ENCODE measurements around the gene EP300. TPM values are rescaled to one million over a fixed set of nuclear protein-coding genes. Genes with fewer than 3 reads are reported as not detected.
"Not testable (repeated sequence)": the region's sequence is repeated elsewhere in the genome, so short reads cannot be mapped to it uniquely, and the experiment has no call there.

Gene EP300
- total RNA-seq, 2 donors from 2014 or later = 92.0 to 106 TPM

- no peak overlapping the region for H3K27ac Mint-ChIP-seq
- DNase-seq (ENCODE audit: low spot score) = no peak
Observed at GRCh38 chr22:41146573-41146972, 54.2 kb downstream of the EP300 start.

GRCh38 chr22:41147722-41148121 lies 55.3 kb downstream of the EP300 start:
- ATAC-seq = no peak
- H3K36me3 Mint-ChIP-seq = peaks cover 33% of the 10 kb centered on the region
- no peak for DNase-seq (ENCODE audit: low spot score)
- H3K27ac Mint-ChIP-seq = no peak overlapping the region
- H3K27me3 Mint-ChIP-seq = no peaks in the 10 kb centered on the region
- H3K4me3 Mint-ChIP-seq = no peak overlapping the region
- peaks cover 0 to 7% of the 10 kb centered on the region in 2 donors for H3K4me1 Mint-ChIP-seq (ENCODE audit: low read depth in 2 of 2)
- H3K9me3 Mint-ChIP-seq = no peaks in the 10 kb centered on the region

More at GRCh38 chr22:41146573-41146972, 54.2 kb downstream of the EP300 start:
- Mint-ChIP-seq H3K36me3 (peaks cover 36% of the 10 kb centered on the region), H3K4me3 (no peak overlapping the region), H3K4me1 (ENCODE audit: low read depth in 2 of 2) (peaks cover 0 to 7% of the 10 kb centered on the region in 2 donors), H3K27me3 (no peaks in the 10 kb centered on the region), H3K9me3 (no peaks in the 10 kb centered on the region)
- no peak for ATAC-seq

GRCh38 chr22:41152902-41153301 lies 60.5 kb downstream of the EP300 start:
- no peak overlapping the region for H3K27ac Mint-ChIP-seq
- H3K36me3 Mint-ChIP-seq = peaks cover 54% of the 10 kb centered on the region
- no peaks in the 10 kb centered on the region for H3K27me3 Mint-ChIP-seq
- no peak for ATAC-seq
- no peak for DNase-seq (ENCODE audit: low spot score)
- H3K4me1 Mint-ChIP-seq (ENCODE audit: low read depth in 2 of 2) = peaks cover 0 to 7% of the 10 kb centered on the region in 2 donors
- no peak overlapping the region for H3K4me3 Mint-ChIP-seq
- no peaks in the 10 kb centered on the region for H3K9me3 Mint-ChIP-seq

GRCh38 chr22:41157083-41157482 lies 64.7 kb downstream of the EP300 start:
- peaks cover 0 to 5% of the 10 kb centered on the region in 2 donors for H3K4me1 Mint-ChIP-seq (ENCODE audit: low read depth in 2 of 2)
- ATAC-seq (no peak), DNase-seq (ENCODE audit: low spot score) (no peak)
- H3K27ac Mint-ChIP-seq = no peak overlapping the region
- peaks cover 41% of the 10 kb centered on the region for H3K36me3 Mint-ChIP-seq
- H3K4me3 Mint-ChIP-seq = no peak overlapping the region
- no peaks in the 10 kb centered on the region for H3K27me3 Mint-ChIP-seq
- no peaks in the 10 kb centered on the region for H3K9me3 Mint-ChIP-seq

GRCh38 chr22:41169157-41169556 lies 76.8 kb downstream of the EP300 start:
- Mint-ChIP-seq H3K36me3 (peaks cover 37% of the 10 kb centered on the region), H3K27ac (peak overlapping the region in 1 of 2 donors; percentile 4)

GRCh38 chr22:41171996-41172395 lies 79.6 kb downstream of the EP300 start:
- H3K36me3 Mint-ChIP-seq = peaks cover 37% of the 10 kb centered on the region
- no peak for DNase-seq (ENCODE audit: low spot score)
- H3K4me1 Mint-ChIP-seq (ENCODE audit: low read depth in 2 of 2) = peaks cover 0 to 2% of the 10 kb centered on the region in 2 donors
- H3K27me3 Mint-ChIP-seq = no peaks in the 10 kb centered on the region
- no peak overlapping the region for H3K4me3 Mint-ChIP-seq
- H3K27ac Mint-ChIP-seq = no peak overlapping the region
- H3K9me3 Mint-ChIP-seq = no peaks in the 10 kb centered on the region
- ATAC-seq = no peak

More at GRCh38 chr22:41169157-41169556, 76.8 kb downstream of the EP300 start:
- Mint-ChIP-seq H3K9me3 (no peaks in the 10 kb centered on the region), H3K4me3 (no peak overlapping the region), H3K27me3 (no peaks in the 10 kb centered on the region), H3K4me1 (ENCODE audit: low read depth in 2 of 2) (no peaks in the 10 kb centered on the region)
- ATAC-seq (no peak), DNase-seq (ENCODE audit: low spot score) (no peak)

- Mint-ChIP-seq H3K4me3 (no peak overlapping the region), H3K9me3 (no peaks in the 10 kb centered on the region), H3K36me3 (peaks cover 14% of the 10 kb centered on the region), H3K27me3 (no peaks in the 10 kb centered on the region), H3K27ac (no peak overlapping the region), H3K4me1 (ENCODE audit: low read depth in 2 of 2) (peaks cover 0 to 2% of the 10 kb centered on the region in 2 donors)
- DNase-seq (ENCODE audit: low spot score) = no peak
- ATAC-seq = no peak
Observed at GRCh38 chr22:41175546-41175945, 83.2 kb downstream of the EP300 start.

GRCh38 chr22:41177040-41177621 lies 84.7 kb downstream of the EP300 start:
- H3K4me1 Mint-ChIP-seq (ENCODE audit: low read depth in 2 of 2) = peaks cover 0 to 8% of the 10 kb centered on the region in 2 donors
- no peak overlapping the region for H3K27ac Mint-ChIP-seq
- ATAC-seq (peak in 1 of 2 donors; percentile 36), DNase-seq (ENCODE audit: low spot score) (no peak)
- H3K9me3 Mint-ChIP-seq = no peaks in the 10 kb centered on the region
- H3K27me3 Mint-ChIP-seq = no peaks in the 10 kb centered on the region
- peaks cover 13% of the 10 kb centered on the region for H3K36me3 Mint-ChIP-seq
- H3K4me3 Mint-ChIP-seq = no peak overlapping the region

GRCh38 chr22:41177622-41178424 lies 85.4 kb downstream of the EP300 start:
- Mint-ChIP-seq H3K27me3 (no peaks in the 10 kb centered on the region), H3K4me1 (ENCODE audit: low read depth in 2 of 2) (peaks cover 0 to 8% of the 10 kb centered on the region in 2 donors)

GRCh38 chr22:41178425-41178975 lies 86.1 kb downstream of the EP300 start:
- Mint-ChIP-seq H3K27ac (no peak overlapping the region), H3K4me3 (no peak overlapping the region), H3K4me1 (ENCODE audit: low read depth in 2 of 2) (peaks cover 0 to 8% of the 10 kb centered on the region in 2 donors), H3K9me3 (no peaks in the 10 kb centered on the region), H3K36me3 (peaks cover 2% of the 10 kb centered on the region), H3K27me3 (no peaks in the 10 kb centered on the region)
- DNase-seq (ENCODE audit: low spot score) (no peak), ATAC-seq (no peak)

More at GRCh38 chr22:41177622-41178424, 85.4 kb downstream of the EP300 start:
- no peak overlapping the region for H3K27ac Mint-ChIP-seq
- H3K36me3 Mint-ChIP-seq = peaks cover 8% of the 10 kb centered on the region
- H3K4me3 Mint-ChIP-seq = no peak overlapping the region
- peak in 1 of 2 donors; percentile 48 for ATAC-seq
- DNase-seq (ENCODE audit: low spot score) = no peak
- H3K9me3 Mint-ChIP-seq = no peaks in the 10 kb centered on the region

GRCh38 chr22:41180362-41180761 lies 88.0 kb downstream of the EP300 start:
- H3K36me3 Mint-ChIP-seq; H3K27ac Mint-ChIP-seq; H3K9me3 Mint-ChIP-seq; ATAC-seq; H3K27me3 Mint-ChIP-seq; H3K4me3 Mint-ChIP-seq; H3K4me1 Mint-ChIP-seq (ENCODE audit: low read depth in 2 of 2); DNase-seq (ENCODE audit: low spot score): not testable (repeated sequence)

GRCh38 chr22:41180926-41181325 lies 88.5 kb downstream of the EP300 start:
- Mint-ChIP-seq H3K9me3 (no peaks in the 10 kb centered on the region), H3K27ac (peak overlapping the region in 1 of 2 donors; percentile 9), H3K27me3 (no peaks in the 10 kb centered on the region), H3K4me1 (ENCODE audit: low read depth in 2 of 2) (peaks cover 0 to 8% of the 10 kb centered on the region in 2 donors), H3K4me3 (no peak overlapping the region), H3K36me3 (no peaks in the 10 kb centered on the region)
- DNase-seq (ENCODE audit: low spot score) = no peak
- ATAC-seq = no peak

- ATAC-seq = no peak
- H3K9me3 Mint-ChIP-seq = no peaks in the 10 kb centered on the region
- DNase-seq (ENCODE audit: low spot score) = no peak
- peaks cover 0 to 5% of the 10 kb centered on the region in 2 donors for H3K4me1 Mint-ChIP-seq (ENCODE audit: low read depth in 2 of 2)
- H3K27ac Mint-ChIP-seq = peak overlapping the region in 1 of 2 donors; percentile 9
- H3K27me3 Mint-ChIP-seq = no peaks in the 10 kb centered on the region
- no peak overlapping the region for H3K4me3 Mint-ChIP-seq
- no peaks in the 10 kb centered on the region for H3K36me3 Mint-ChIP-seq
Observed at GRCh38 chr22:41181349-41182241, 89.2 kb downstream of the EP300 start.
